GM12872 (cell line): ENCODE results near the gene BEAN1.

ENCODE experiments used
- TF ChIP-seq, protein P1 (sequence below): IDR thresholded peaks from 3 replicates; pipeline ENCODE4 v1.5.1; 2011; ENCODE audit warnings: low read depth, mild to moderate bottlenecking, low read length, moderate library complexity; ENCODE audit not compliant: insufficient read depth

Gene BEAN1

GRCh38 chr16:66495440-66495839, 68.3 kb downstream of the BEAN1 start:
- TF ChIP-seq, protein P1, sequence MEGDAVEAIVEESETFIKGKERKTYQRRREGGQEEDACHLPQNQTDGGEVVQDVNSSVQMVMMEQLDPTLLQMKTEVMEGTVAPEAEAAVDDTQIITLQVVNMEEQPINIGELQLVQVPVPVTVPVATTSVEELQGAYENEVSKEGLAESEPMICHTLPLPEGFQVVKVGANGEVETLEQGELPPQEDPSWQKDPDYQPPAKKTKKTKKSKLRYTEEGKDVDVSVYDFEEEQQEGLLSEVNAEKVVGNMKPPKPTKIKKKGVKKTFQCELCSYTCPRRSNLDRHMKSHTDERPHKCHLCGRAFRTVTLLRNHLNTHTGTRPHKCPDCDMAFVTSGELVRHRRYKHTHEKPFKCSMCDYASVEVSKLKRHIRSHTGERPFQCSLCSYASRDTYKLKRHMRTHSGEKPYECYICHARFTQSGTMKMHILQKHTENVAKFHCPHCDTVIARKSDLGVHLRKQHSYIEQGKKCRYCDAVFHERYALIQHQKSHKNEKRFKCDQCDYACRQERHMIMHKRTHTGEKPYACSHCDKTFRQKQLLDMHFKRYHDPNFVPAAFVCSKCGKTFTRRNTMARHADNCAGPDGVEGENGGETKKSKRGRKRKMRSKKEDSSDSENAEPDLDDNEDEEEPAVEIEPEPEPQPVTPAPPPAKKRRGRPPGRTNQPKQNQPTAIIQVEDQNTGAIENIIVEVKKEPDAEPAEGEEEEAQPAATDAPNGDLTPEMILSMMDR = no peak

DNA sequence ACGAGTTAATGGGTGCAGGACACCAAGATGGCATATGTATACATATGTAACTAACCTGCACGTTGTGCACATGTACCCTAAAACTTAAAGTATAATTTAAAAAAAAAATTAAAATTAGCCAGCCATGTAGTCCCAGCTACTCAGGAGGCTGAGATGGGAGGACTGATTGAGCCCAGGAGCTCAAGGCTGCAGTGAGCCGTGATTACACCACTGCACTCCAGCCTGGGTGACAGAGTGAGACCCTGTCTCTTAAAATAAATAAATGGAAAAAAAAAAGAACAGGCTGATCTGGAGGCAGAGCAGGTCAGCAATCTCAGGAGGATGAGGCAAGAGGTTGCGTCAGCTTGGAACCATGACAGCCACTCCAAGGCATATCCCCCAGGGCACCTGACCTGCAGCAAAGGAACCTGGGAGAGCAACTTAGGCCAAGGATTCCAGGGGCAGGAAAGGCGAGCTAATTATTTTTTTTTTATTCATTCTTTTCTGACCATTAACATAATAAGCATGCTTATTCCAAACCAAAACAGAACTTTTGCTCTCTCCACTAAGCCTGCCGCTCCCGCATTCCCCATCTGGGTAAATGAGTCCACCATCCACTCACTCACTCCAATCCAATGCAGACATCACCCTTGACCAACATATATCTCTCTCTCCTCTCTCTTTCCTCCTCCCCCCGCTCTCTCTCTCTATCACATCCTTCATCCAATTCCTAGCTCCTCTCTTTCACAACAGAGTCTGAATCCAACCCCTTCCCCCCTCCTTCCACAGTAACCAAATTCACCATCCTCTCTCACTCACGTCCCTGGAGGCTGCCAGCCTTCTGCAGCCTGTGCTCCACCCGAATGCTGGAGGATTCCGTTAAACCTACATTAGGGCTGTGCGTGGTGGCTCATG, 75.2 kb downstream of the BEAN1 start:
- TF ChIP-seq, protein P1 = no peak

- TF ChIP-seq, protein P1 = no peak
These were observed 75.9 kb downstream of the BEAN1 start for GRCh38 chr16:66503030-66503429.

DNA sequence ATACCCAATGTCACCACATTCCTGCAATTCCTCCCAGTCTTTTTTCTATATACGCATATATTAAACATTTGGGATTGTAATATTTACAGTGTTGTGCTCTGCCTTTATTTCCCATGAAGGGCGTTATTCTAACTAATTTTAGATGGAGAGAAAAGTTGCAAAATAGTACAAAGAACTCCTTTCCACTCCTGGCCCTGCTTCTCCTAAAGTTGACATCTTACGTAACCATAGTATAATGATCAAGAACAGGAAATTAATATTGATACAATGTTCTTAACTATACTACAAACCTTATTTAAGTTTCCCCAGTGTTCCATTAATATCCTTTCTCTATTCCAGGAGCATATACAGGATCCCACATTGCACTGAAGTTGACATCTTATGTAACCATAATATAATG, 76.5 kb downstream of the BEAN1 start:
- TF ChIP-seq, protein P1 = no peak

- TF ChIP-seq, protein P1 = no peak
These were observed 80.7 kb downstream of the BEAN1 start for GRCh38 chr16:66507731-66508239.

DNA sequence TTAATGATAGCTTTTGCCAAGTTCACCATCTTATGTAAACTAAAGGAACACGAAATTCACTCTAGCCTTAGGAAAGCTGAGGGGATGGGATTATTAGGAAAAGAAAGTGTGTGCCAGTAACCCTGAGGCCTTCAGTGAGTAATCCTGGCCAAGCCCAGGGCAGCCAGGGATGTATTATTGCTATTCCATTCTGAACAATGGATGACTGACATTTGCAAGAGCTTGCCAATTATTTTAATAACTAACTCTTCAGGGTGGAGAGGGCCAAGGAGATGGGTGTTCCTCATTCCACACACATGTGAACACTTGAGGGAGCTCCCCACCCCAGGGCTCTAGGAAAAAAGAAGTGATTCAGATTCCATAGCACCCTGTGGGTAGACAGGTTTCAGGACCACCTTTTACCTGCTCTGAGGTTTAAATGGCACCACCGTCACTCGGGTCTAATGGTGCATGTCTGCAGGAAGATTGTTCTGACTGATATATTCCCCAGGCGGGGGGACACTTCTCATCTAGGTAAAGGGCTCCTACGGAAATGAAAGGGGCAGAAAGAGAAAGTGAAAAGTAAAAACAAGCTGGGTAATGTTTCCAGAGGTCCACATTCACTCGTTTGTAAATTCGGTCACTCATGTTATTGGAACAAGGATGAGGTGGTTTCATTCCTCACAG, 81.3 kb downstream of the BEAN1 start:
- TF ChIP-seq, protein P1 = no peak

DNA sequence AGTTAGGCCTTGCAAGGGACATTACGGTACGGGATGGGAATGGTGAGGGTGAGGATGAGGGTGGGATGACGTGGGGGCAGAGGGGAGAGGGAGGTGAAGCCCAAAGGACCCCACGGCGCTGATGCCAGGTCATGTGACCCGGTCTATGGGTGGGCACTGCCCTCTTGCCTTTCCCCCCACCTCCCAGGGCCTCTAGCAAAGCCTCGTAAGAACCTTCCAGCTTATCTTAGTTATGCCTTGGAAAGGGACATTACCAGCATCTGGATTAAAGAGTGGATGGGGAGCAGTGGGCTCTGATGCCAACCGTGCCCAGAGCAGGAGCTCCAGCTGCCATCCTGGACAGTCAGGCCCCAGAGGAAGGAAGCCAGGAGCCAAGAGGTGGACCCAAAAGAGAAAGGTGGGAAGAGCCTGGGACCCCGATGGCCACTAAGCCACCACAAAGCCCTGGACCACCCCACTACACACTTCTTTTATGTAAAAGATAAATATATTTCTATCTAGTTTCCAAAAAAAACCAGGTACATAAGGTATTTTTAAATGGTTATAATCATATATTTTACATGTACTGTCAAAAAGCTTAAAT, 81.9 kb downstream of the BEAN1 start:
- TF ChIP-seq, protein P1 = no peak
